PC-9 (cell line): ENCODE measurements around the gene KLHL6. TPM values are rescaled to one million over a fixed set of nuclear protein-coding genes. Genes with fewer than 3 reads are reported as not detected.

Experiments
- BruUV-seq: library from RNA; stranded (reverse); fragments of 400-500 nt; replicated peaks from 2 replicates; lab custom pipeline; 2021; lab: Mats Ljungman, UMichigan
- CTCF ChIA-PET: fragments of 300-600 bp; sonication (Branson Sonifier 250); formaldehyde crosslinking; loops from one replicate; lab custom pipeline; 2022; ENCODE audit warnings: antibody characterized with exemption; lab: Charles Lee
- POLR2A ChIA-PET: fragments of 300-600 bp; sonication (Branson Sonifier 250); formaldehyde crosslinking; loops from one replicate; lab custom pipeline; 2022; ENCODE audit warnings: antibody characterized with exemption; ENCODE audit not compliant: unreplicated experiment; lab: Charles Lee
- DNase-seq, 2 experiments: peaks; one replicate each; pipeline versions ENCODE4 v3.0.0 to v3.0.0-alpha.2; 2015 to 2022; ENCODE audit warnings: mixed read lengths in 1 of 2
- H2AFZ ChIP-seq: fragments of 200-600 bp; sonication (generic); 2 replicates; pipeline ENCODE4 v1.8.1; 2017; ENCODE audit warnings: antibody characterized with exemption
- H3F3A ChIP-seq: fragments of 200-600 bp; sonication (generic); 2 replicates; pipeline ENCODE4 v1.8.1; 2017; ENCODE audit warnings: antibody characterized with exemption, mild to moderate bottlenecking, low read depth; ENCODE audit not compliant: insufficient read depth
- H3K27ac ChIP-seq: fragments of 200-600 bp; sonication (generic); 2 replicates; pipeline ENCODE4 v1.6.1; 2016; ENCODE audit warnings: mixed run types
- H3K27me3 ChIP-seq: fragments of 200-600 bp; sonication (generic); 2 replicates; pipeline ENCODE4 v1.6.1; 2016; ENCODE audit warnings: low read depth, mixed run types; ENCODE audit not compliant: insufficient read depth
- H3K36me3 ChIP-seq: fragments of 200-600 bp; sonication (generic); 2 replicates; pipeline ENCODE4 v1.6.1; 2016; ENCODE audit warnings: low read depth, mixed run types
- H3K4me1 ChIP-seq: fragments of 200-600 bp; sonication (generic); replicated peaks from 2 replicates; pipeline ENCODE4 v1.6.1; 2016; ENCODE audit warnings: mixed run types; ENCODE audit not compliant: insufficient read depth
- H3K4me2 ChIP-seq: fragments of 200-600 bp; sonication (generic); 2 replicates; pipeline ENCODE4 v1.6.1; 2017; ENCODE audit warnings: mixed run types
- H3K4me3 ChIP-seq: fragments of 200-600 bp; sonication (generic); 2 replicates; pipeline ENCODE4 v1.6.1; 2016; ENCODE audit warnings: mixed run types
- H3K79me2 ChIP-seq: fragments of 200-600 bp; sonication (generic); 2 replicates; pipeline ENCODE4 v1.6.1; 2017; ENCODE audit warnings: low read depth, mixed run types
- H3K9me2 ChIP-seq: fragments of 200-600 bp; sonication (generic); 2 replicates; pipeline ENCODE4 v1.8.1; 2017; ENCODE audit warnings: mild to moderate bottlenecking; ENCODE audit not compliant: insufficient read depth
- H3K9me3 ChIP-seq: fragments of 200-600 bp; sonication (generic); 2 replicates; pipeline ENCODE4 v1.8.1; 2016; ENCODE audit warnings: low read depth; ENCODE audit not compliant: insufficient read depth
- H4K20me1 ChIP-seq: fragments of 200-600 bp; sonication (generic); 2 replicates; pipeline ENCODE4 v1.8.1; 2017; ENCODE audit not compliant: insufficient read depth
- CTCF ChIP-seq: fragments of 200-600 bp; sonication (generic); conservative IDR thresholded peaks from 2 replicates; pipeline ENCODE4 v1.6.1; 2017; ENCODE audit warnings: mixed run types, antibody characterized with exemption, mild to moderate bottlenecking, moderate library complexity
- EZH2 ChIP-seq: fragments of 200-600 bp; sonication (generic); IDR thresholded peaks from 2 replicates; pipeline ENCODE4 v1.8.0; 2017; ENCODE audit warnings: antibody characterized with exemption, low read depth
- intact Hi-C: fragments of 100-400 bp; cut with micrococcal nuclease; formaldehyde crosslinking; loops from one replicate; pipeline ENCODE4 v1.10.0; 2022; ENCODE audit not compliant: unreplicated experiment
- total RNA-seq: library from RNA; stranded (reverse); gene quantifications from 2 replicates; pipeline ENCODE4 v1.2.3, GENCODE V29; 2021

Gene KLHL6
- total RNA-seq, 1 experiment from 2014 or later = 0.04 TPM

GRCh38 chr3:183475016-183475763 is 80.3 kb downstream of the KLHL6 start:
- Histone ChIP-seq H3K79me2 (no peaks in the 10 kb centered on the region), H3K36me3 (no peaks in the 10 kb centered on the region), H2AFZ (no peak overlapping the region), H3K9me3 (no peaks in the 10 kb centered on the region), H3F3A (peaks cover 3% of the 10 kb centered on the region; the same call in 1 of the 2 replicates), H3K27me3 (no peaks in the 10 kb centered on the region), H4K20me1 (no peaks in the 10 kb centered on the region), H3K9me2 (no peaks in the 10 kb centered on the region), H3K27ac (no peak overlapping the region), H3K4me2 (no peak overlapping the region), H3K4me3 (no peak overlapping the region), H3K4me1 (no peaks in the 10 kb centered on the region)
- no peak for TF ChIP-seq CTCF
- no peak for TF ChIP-seq EZH2
- CTCF ChIA-PET = no interaction called here
- POLR2A ChIA-PET = no interaction called here
- no peak for DNase-seq
- BruUV-seq = no TSS peak
- intact Hi-C loops = no loop called here

GRCh38 chr3:183473969-183474368 is 81.5 kb downstream of the KLHL6 start:
- no TSS peak for BruUV-seq
- H3K27ac ChIP-seq = no peak overlapping the region
- POLR2A ChIA-PET = interaction anchor here (0.6 kb wide), 1 partner anchor 130 kb away, joined by 7 read pairs; no protein-coding TSS in a partner anchor
- no peaks in the 10 kb centered on the region for H3K9me3 ChIP-seq
- peaks cover 3% of the 10 kb centered on the region; the same call in 1 of the 2 replicates for H3K4me1 ChIP-seq
- no peak for DNase-seq
- CTCF ChIA-PET = interaction anchor here (0.7 kb wide), 1 partner anchor 245 kb away, joined by 3 read pairs; no protein-coding TSS in a partner anchor
- intact Hi-C loops = no loop called here
- H3K79me2 ChIP-seq = no peaks in the 10 kb centered on the region
- TF ChIP-seq EZH2 (no peak), CTCF (no peak)
- H4K20me1 ChIP-seq = no peaks in the 10 kb centered on the region
- no peaks in the 10 kb centered on the region for H3K27me3 ChIP-seq
- H3K4me3 ChIP-seq = no peak overlapping the region
- no peaks in the 10 kb centered on the region for H3K36me3 ChIP-seq
- no peaks in the 10 kb centered on the region for H3K9me2 ChIP-seq
- H2AFZ ChIP-seq = no peak overlapping the region
- peaks cover 3% of the 10 kb centered on the region; the same call in 1 of the 2 replicates for H3F3A ChIP-seq
- no peak overlapping the region for H3K4me2 ChIP-seq

DNA sequence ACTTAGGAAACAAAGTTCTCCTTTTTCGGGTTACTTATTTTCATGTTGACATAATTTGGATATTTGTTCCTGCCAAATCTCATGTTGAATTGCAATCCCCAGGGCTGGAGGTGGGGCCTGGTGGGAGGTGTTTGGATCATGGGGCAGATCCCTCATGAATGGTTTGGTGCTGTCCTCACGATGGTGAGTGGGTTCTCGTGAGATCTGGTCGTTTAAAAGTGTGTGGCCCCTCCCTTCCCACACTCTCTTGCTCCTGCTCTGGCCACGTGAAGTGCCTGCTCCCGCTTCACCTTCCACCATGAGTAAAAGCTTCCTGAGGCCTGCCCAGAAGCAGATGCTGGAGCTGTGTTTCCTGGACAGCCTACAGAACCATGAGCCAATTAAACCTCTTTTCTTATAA is 83.4 kb downstream of the KLHL6 start:
- Histone ChIP-seq H3K4me3 (no peak overlapping the region), H3K27me3 (no peaks in the 10 kb centered on the region), H3K4me2 (no peak overlapping the region), H3K27ac (no peak overlapping the region), H3K79me2 (no peaks in the 10 kb centered on the region), H2AFZ (no peak overlapping the region), H3K36me3 (no peaks in the 10 kb centered on the region), H3K9me2 (no peaks in the 10 kb centered on the region), H4K20me1 (no peaks in the 10 kb centered on the region), H3K4me1 (peaks cover 3% of the 10 kb centered on the region; the same call in 1 of the 2 replicates), H3K9me3 (no peaks in the 10 kb centered on the region), H3F3A (peaks cover 3% of the 10 kb centered on the region; the same call in 1 of the 2 replicates)
- TF ChIP-seq EZH2 (no peak), CTCF (no peak)
- ChIA-PET CTCF (no interaction called here), POLR2A (no interaction called here)
- no TSS peak for BruUV-seq
- intact Hi-C loops = no loop called here
- DNase-seq = no peak
